Psoas muscle (tissue), 8 donors: Measurements from ENCODE around the gene CNTNAP2. TPM values are rescaled to one million over a fixed set of nuclear protein-coding genes. Genes with fewer than 3 reads are reported as not detected.

ENCODE experiments used
- ATAC-seq, 4 donors: fragments of 200-7000 bp; cut with Tn5 transposase; one replicate each; pipeline ENCODE4 v1.9.1; 2020; ENCODE audit warnings: moderate library complexity in 3 of 4, mild to moderate bottlenecking in 2 of 4
- DNase-seq, 2 donors: peaks; one replicate each; pipeline ENCODE4 v3.0.0-alpha.2; 2020
- H3K27ac ChIP-seq: fragments of 200-600 bp; one replicate; pipeline ENCODE4 v1.8.0; 2022
- H3K27me3 ChIP-seq, 3 donors: fragments of 200-600 bp in 1 of 3; one replicate each; pipeline versions ENCODE4 v1.6.1 to v1.8.0; 2013 to 2022; ENCODE audit warnings: low read length in 2 of 3, mild to moderate bottlenecking in 2 of 3, moderate library complexity in 1 of 3; ENCODE audit not compliant: insufficient read depth in 3 of 3
- H3K36me3 ChIP-seq, 2 donors: fragments of 200-600 bp in 1 of 2; one replicate each; pipeline versions ENCODE4 v1.6.1 to v1.8.0; 2013 to 2022; ENCODE audit warnings: low read depth in 1 of 2, mild to moderate bottlenecking in 1 of 2, moderate library complexity in 1 of 2; ENCODE audit not compliant: insufficient read depth in 1 of 2
- H3K4me1 ChIP-seq: fragments of 200-600 bp; one replicate; pipeline ENCODE4 v1.8.0; 2022
- H3K4me3 ChIP-seq: fragments of 200-600 bp; one replicate; pipeline ENCODE4 v1.8.0; 2022; ENCODE audit warnings: mild to moderate bottlenecking
- H3K9me3 ChIP-seq: fragments of 200-600 bp; one replicate; pipeline ENCODE4 v1.8.0; 2022
- WGBS, 3 donors: extraction: QIAGEN DNeasy Blood & Tissue Kit; methylation state at CpG; one replicate each; pipeline versions ENCODE4 v1.1.6 to v1.1.7; 2013; 5-methylcytosine and 5-hydroxymethylcytosine counted together
- intact Hi-C, 2 donors: fragments of 100-400 bp; cut with DNase I; formaldehyde crosslinking; loops; one replicate each; pipeline versions ENCODE4 v1.11.0 to v1.14.2; 2022
- polyA plus RNA-seq, 3 donors: library from polyadenylated mRNA; stranded (reverse); fragments of 200-250 nt; gene quantifications; one replicate each; pipeline ENCODE4 v1.2.3, GENCODE V29; 2013
- total RNA-seq, 4 donors: library from RNA; stranded (reverse); fragmentation: NEBNext Ultra II Directional in 2 of 4; extraction: Animal tissue kit (Norgen Biotek cat#: 25700) in 2 of 4; gene quantifications; one replicate each; pipeline versions ENCODE4 v1.2.1 to v1.2.4, GENCODE V29; 2021 to 2023
- TF ChIP-seq, protein P1 (sequence below): fragments of 200-600 bp; IDR thresholded peaks from one replicate; pipeline ENCODE4 v1.8.0; 2022; ENCODE audit warnings: antibody characterized with exemption
- donor health status: healthy with polysubstance abuse.
- donor health status: DM: no; HTN: no; CAD: no; lungs with moderate emphysema.
- donor health status: Bipolar disorder and iron deficiency.
- donor health status: healthy.
- donor health status: DM: yes; HTN: yes; CAD: no.
- donor health status: DM: no; HTN: no; CAD: no.
- donor health status: DM: no; HTN: no; CAD: no.
- donor health status: DM: yes; HTN: yes; CAD: no.

Gene CNTNAP2
- total and polyA plus RNA-seq, 7 donors = 0.01 to 0.13 TPM; not detected in 5

GRCh38 chr7:147700702-147701101, 1584.1 kb downstream of the CNTNAP2 start:
- no peaks in the 10 kb centered on the region for H3K4me1 ChIP-seq
- no peak for ATAC-seq
- no peak for DNase-seq
- H3K27ac ChIP-seq = no peak overlapping the region
- H3K9me3 ChIP-seq = peaks cover 7% of the 10 kb centered on the region
- intact Hi-C loops = no loop called here
- H3K4me3 ChIP-seq = no peak overlapping the region
- H3K36me3 ChIP-seq = no peaks in the 10 kb centered on the region
- TF ChIP-seq, protein P1, sequence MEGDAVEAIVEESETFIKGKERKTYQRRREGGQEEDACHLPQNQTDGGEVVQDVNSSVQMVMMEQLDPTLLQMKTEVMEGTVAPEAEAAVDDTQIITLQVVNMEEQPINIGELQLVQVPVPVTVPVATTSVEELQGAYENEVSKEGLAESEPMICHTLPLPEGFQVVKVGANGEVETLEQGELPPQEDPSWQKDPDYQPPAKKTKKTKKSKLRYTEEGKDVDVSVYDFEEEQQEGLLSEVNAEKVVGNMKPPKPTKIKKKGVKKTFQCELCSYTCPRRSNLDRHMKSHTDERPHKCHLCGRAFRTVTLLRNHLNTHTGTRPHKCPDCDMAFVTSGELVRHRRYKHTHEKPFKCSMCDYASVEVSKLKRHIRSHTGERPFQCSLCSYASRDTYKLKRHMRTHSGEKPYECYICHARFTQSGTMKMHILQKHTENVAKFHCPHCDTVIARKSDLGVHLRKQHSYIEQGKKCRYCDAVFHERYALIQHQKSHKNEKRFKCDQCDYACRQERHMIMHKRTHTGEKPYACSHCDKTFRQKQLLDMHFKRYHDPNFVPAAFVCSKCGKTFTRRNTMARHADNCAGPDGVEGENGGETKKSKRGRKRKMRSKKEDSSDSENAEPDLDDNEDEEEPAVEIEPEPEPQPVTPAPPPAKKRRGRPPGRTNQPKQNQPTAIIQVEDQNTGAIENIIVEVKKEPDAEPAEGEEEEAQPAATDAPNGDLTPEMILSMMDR = no peak
- no peaks in the 10 kb centered on the region for H3K27me3 ChIP-seq
- 20 to 32% (median 25%) methylated on average over 5 of the region's 5 CpGs for WGBS, 3 donors

DNA sequence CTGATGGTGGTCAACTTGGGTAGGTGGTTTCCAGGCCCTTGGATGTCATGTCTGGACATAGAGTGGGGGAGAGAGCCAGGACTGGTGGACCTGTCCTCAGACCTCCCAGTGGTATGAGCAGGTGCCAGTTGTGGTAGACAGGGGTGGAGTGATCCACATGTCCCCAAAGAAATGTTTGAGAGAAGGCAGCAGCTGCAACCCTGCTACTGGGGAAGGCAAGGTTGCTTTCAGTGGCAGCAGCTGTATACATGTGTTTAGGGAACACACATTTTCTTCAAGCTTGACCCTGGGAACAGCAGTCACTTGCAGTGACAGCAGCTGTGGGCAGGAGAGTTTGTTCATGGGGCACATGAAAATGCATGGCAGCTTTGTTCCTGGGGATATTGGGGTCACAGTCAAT, 1591.3 kb downstream of the CNTNAP2 start:
- Histone ChIP-seq H3K36me3 (no peaks in the 10 kb centered on the region), H3K4me3 (no peak overlapping the region), H3K27ac (no peak overlapping the region), H3K4me1 (no peaks in the 10 kb centered on the region), H3K9me3 (peaks cover 4% of the 10 kb centered on the region), H3K27me3 (peaks cover 0 to 1% (median 0%) of the 10 kb centered on the region in 3 donors)
- TF ChIP-seq, protein P1 = no peak
- intact Hi-C loops = no loop called here
- DNase-seq (no peak), ATAC-seq (no peak)

GRCh38 chr7:147708871-147709270, 1592.3 kb downstream of the CNTNAP2 start:
- DNase-seq = no peak
- no peak for ATAC-seq
- intact Hi-C loops = no loop called here
- TF ChIP-seq, protein P1 = no peak
- no peak overlapping the region for H3K27ac ChIP-seq
- no peaks in the 10 kb centered on the region for H3K4me1 ChIP-seq
- peaks cover 4% of the 10 kb centered on the region for H3K9me3 ChIP-seq
- H3K36me3 ChIP-seq = no peaks in the 10 kb centered on the region
- peaks cover 0 to 1% (median 0%) of the 10 kb centered on the region in 3 donors for H3K27me3 ChIP-seq
- no peak overlapping the region for H3K4me3 ChIP-seq
- WGBS, 3 donors = 38 to 41% (median 41%) methylated on average over 6 of the region's 6 CpGs

DNA sequence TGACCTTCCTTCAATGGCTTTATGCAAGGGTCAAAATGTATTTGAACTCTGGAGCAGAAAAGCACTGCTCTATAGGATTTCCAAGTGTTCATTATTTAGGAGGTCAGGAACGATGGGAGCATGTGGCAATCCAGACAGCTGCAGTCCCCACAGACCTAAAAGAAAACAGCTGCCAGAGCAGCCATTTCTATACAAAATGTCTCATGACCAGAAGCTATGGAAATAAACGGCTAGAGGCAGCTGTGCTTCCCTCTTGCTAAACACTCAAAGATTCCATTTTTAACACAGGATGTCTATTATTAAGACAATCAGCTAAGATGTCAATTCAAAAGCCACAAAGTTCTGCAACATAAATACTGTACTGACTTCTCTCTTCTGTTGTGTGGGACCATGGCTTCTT, 1594.8 kb downstream of the CNTNAP2 start:
- no peaks in the 10 kb centered on the region for H3K9me3 ChIP-seq
- H3K27ac ChIP-seq = no peak overlapping the region
- WGBS, 3 donors = 6 to 11% (median 9%) methylated on average over 2 of the region's 2 CpGs
- no peaks in the 10 kb centered on the region for H3K36me3 ChIP-seq
- intact Hi-C loops = no loop called here
- peaks cover 0 to 1% (median 0%) of the 10 kb centered on the region in 3 donors for H3K27me3 ChIP-seq
- TF ChIP-seq, protein P1 = no peak
- H3K4me3 ChIP-seq = no peak overlapping the region
- ATAC-seq = no peak
- DNase-seq = no peak
- H3K4me1 ChIP-seq = no peaks in the 10 kb centered on the region
